GM23248 (cell line): ENCODE results near the gene EVL.

Source experiments
- EZH2 ChIP-seq: fragments of 200-600 bp; sonication (generic); IDR thresholded peaks from 2 replicates; pipeline ENCODE4 v1.6.1; 2018; ENCODE audit warnings: antibody characterized with exemption, mild to moderate bottlenecking; ENCODE audit not compliant: insufficient read depth, poor library complexity, severe bottlenecking
- EZH2phosphoT487 ChIP-seq: fragments of 200-600 bp; sonication (generic); IDR thresholded peaks from 2 replicates; pipeline ENCODE4 v1.6.1; 2018; ENCODE audit warnings: antibody characterized with exemption, moderate library complexity, mild to moderate bottlenecking, low read depth; ENCODE audit not compliant: insufficient read depth

- no peak for TF ChIP-seq EZH2phosphoT487
- no peak for TF ChIP-seq EZH2
Measured at GRCh38 chr14:100118396-100119011, 53.3 kb downstream of the EVL start.
